Endothelial cell of umbilical vein (primary cell): ENCODE measurements around the gene DOCK7. TPM values are rescaled to one million over a fixed set of nuclear protein-coding genes. Genes with fewer than 3 reads are reported as not detected.

Experiments
- BruUV-seq: library from RNA; stranded (reverse); fragments of 400-500 nt; replicated peaks from 2 replicates; lab custom pipeline; 2021; lab: Mats Ljungman, UMichigan
- CTCF ChIA-PET: fragments of 300-600, 350-600 bp; sonication (Branson Sonifier 250); formaldehyde crosslinking; loops from one replicate; lab custom pipeline; 2021; ENCODE audit warnings: antibody characterized with exemption, inconsistent platforms; lab: Charles Lee
- POLR2A ChIA-PET: fragments of 300-600, 350-600 bp; sonication (Branson Sonifier 250); formaldehyde crosslinking; loops from one replicate; lab custom pipeline; 2021; ENCODE audit warnings: antibody characterized with exemption, inconsistent platforms; lab: Charles Lee
- DNase-seq: peaks from one replicate; pipeline ENCODE4 v3.0.0-alpha.2; 2011; ENCODE audit warnings: low read depth, low spot score
- FAIRE-seq: peaks from 2 replicates; lab custom pipeline; 2011; peaks lifted over from hg19 to GRCh38; lab: Jason Lieb, UNC
- H2AFZ ChIP-seq: 2 replicates; pipeline ENCODE4 v1.6.0; 2012; ENCODE audit warnings: low read depth, low read length, control low read depth, inconsistent platforms
- H3K27ac ChIP-seq: 2 replicates; pipeline ENCODE4 v1.5.1; 2011; ENCODE audit warnings: low read depth, mild to moderate bottlenecking, control low read depth, low read length, moderate library complexity; ENCODE audit not compliant: insufficient read depth
- H3K27me3 ChIP-seq, 2 experiments: 2 replicates each; pipeline versions ENCODE4 v1.6.0 to v1.6.1; 2011; ENCODE audit warnings: low read length in 2 of 2, mixed read lengths in 1 of 2; ENCODE audit not compliant: control insufficient read depth in 2 of 2, insufficient read depth in 2 of 2
- H3K36me3 ChIP-seq, 2 experiments: 2 replicates in 1 of 2; 3 replicates in 1 of 2; pipeline ENCODE4 v1.5.1; 2011; ENCODE audit warnings: low read length in 2 of 2, mild to moderate bottlenecking in 1 of 2, moderate library complexity in 1 of 2; ENCODE audit not compliant: control insufficient read depth in 2 of 2, insufficient read depth in 2 of 2; ENCODE audit errors: extremely low read depth in 1 of 2
- H3K4me1 ChIP-seq: 3 replicates; pipeline ENCODE4 v1.5.1; 2011; ENCODE audit warnings: mild to moderate bottlenecking, low read length; ENCODE audit not compliant: control insufficient read depth, insufficient read depth; ENCODE audit errors: extremely low read depth
- H3K4me2 ChIP-seq: 2 replicates; pipeline ENCODE4 v1.6.1; 2011; ENCODE audit warnings: low read length, control low read depth, mixed read lengths; ENCODE audit not compliant: insufficient read depth
- H3K4me3 ChIP-seq, 3 experiments: fragments of 200-600 bp in 1 of 3; sonication (generic), shearing (Covaris generic) in 1 of 3; replicated peaks in 1 of 3; 2 replicates each; pipeline ENCODE4 v1.5.1; 2011 to 2016; ENCODE audit warnings: control low read depth in 3 of 3, low read length in 3 of 3, mild to moderate bottlenecking in 2 of 3, inconsistent platforms in 1 of 3, low read depth in 1 of 3, moderate library complexity in 1 of 3; ENCODE audit not compliant: insufficient read depth in 1 of 3
- H3K79me2 ChIP-seq: 2 replicates; pipeline ENCODE4 v1.6.0; 2012; ENCODE audit warnings: low read length, inconsistent platforms; ENCODE audit not compliant: control insufficient read depth, insufficient read depth
- H3K9ac ChIP-seq: replicated peaks from 2 replicates; pipeline ENCODE3; 2011; ENCODE audit warnings: low read length, control low read depth; ENCODE audit not compliant: insufficient read depth; ENCODE audit errors: extremely low read depth
- H3K9me1 ChIP-seq: replicated peaks from 3 replicates; pipeline ENCODE4 v1.6.0; 2011; ENCODE audit warnings: mild to moderate bottlenecking, low read length; ENCODE audit not compliant: control insufficient read depth, insufficient read depth; ENCODE audit errors: extremely low read depth
- H3K9me3 ChIP-seq: replicated peaks from 2 replicates; pipeline ENCODE4 v1.5.1; 2012; ENCODE audit warnings: low read length, inconsistent platforms; ENCODE audit not compliant: control insufficient read depth, insufficient read depth
- H4K20me1 ChIP-seq: replicated peaks from 2 replicates; pipeline ENCODE3; 2011; ENCODE audit warnings: mild to moderate bottlenecking, low read length; ENCODE audit not compliant: control insufficient read depth, insufficient read depth; ENCODE audit errors: extremely low read depth
- FOS ChIP-seq: IDR thresholded peaks from 2 replicates; pipeline ENCODE4 v1.6.1; 2011; ENCODE audit warnings: mild to moderate bottlenecking, low read length, moderate library complexity, borderline replicate concordance; ENCODE audit not compliant: insufficient read depth
- GATA2 ChIP-seq: IDR thresholded peaks from 2 replicates; pipeline ENCODE4 v1.7.0; 2011; ENCODE audit warnings: low read depth, mild to moderate bottlenecking, moderate library complexity, mixed read lengths, low read length; ENCODE audit not compliant: insufficient read length, insufficient read depth
- JUN ChIP-seq: IDR thresholded peaks from 2 replicates; pipeline ENCODE4 v1.6.1; 2011; ENCODE audit warnings: borderline replicate concordance, low read depth; ENCODE audit not compliant: insufficient read length, insufficient read depth
- MYC ChIP-seq: IDR thresholded peaks from one replicate; pipeline ENCODE4 v1.6.1; 2011; ENCODE audit warnings: mild to moderate bottlenecking, low read depth, low read length
- POLR2A ChIP-seq: IDR thresholded peaks from 2 replicates; pipeline ENCODE4 v1.6.1; 2012; ENCODE audit warnings: low read depth, mild to moderate bottlenecking, control low read depth, low read length
- dilution Hi-C: fragments of 300-500 bp; cut with MboI; formaldehyde crosslinking; loops from one replicate; pipeline ENCODE4 v1.15.0; 2019; ENCODE audit warnings: low sequenced_read_pairs; ENCODE audit not compliant: extremely low pct_ligation_motif_present
- intact Hi-C: fragments of 100-400 bp; cut with micrococcal nuclease; formaldehyde crosslinking; loops from one replicate; pipeline ENCODE4 v1.10.0; 2022
- polyA plus RNA-seq, 4 experiments: library from polyadenylated mRNA; depleted of rRNA in 3 of 4; stranded (reverse) in 3 of 4; unstranded in 1 of 4; fragments of >200 nt; gene quantifications; 2 replicates each; pipeline versions ENCODE4 v1.2.1 to v1.2.3, GENCODE V29; 2011 to 2012; ENCODE audit warnings: missing spikeins in 1 of 4
- total RNA-seq: library from RNA; stranded (reverse); gene quantifications from 2 replicates; pipeline ENCODE4 v1.2.3, GENCODE V29; 2021

The DOCK7 gene
- total and polyA plus RNA-seq, 2 donors (not counting 3 experiments of a cell fraction or from before 2014, with no cell fraction given): 9.4 to 31.9 TPM

GRCh38 chr1:62494137-62494536 lies 194.0 kb downstream of the DOCK7 start:
- dilution Hi-C loops: no loop called here
- no peak for TF ChIP-seq FOS
- TF ChIP-seq POLR2A: no peak
- no peak for TF ChIP-seq MYC
- no peak for TF ChIP-seq GATA2
- H3K9me3 ChIP-seq: no peaks in the 10 kb centered on the region
- H3K27ac ChIP-seq: no peak overlapping the region
- H2AFZ ChIP-seq: no peak overlapping the region
- H3K27me3 ChIP-seq: no peaks in the 10 kb centered on the region
- H3K79me2 ChIP-seq: no peaks in the 10 kb centered on the region
- intact Hi-C loops: no loop called here
- DNase-seq (no peak), FAIRE-seq (no peak)
- BruUV-seq: no TSS peak
- no peak overlapping the region for H3K4me3 ChIP-seq
- POLR2A ChIA-PET: no interaction called here
- H4K20me1 ChIP-seq: no peaks in the 10 kb centered on the region
- CTCF ChIA-PET: interaction anchor here (1.0 kb wide), 1 partner anchor 14 kb away, joined by 3 read pairs; no protein-coding TSS in a partner anchor
- H3K4me2 ChIP-seq: no peak overlapping the region
- H3K9me1 ChIP-seq: no peaks in the 10 kb centered on the region
- no peak overlapping the region for H3K9ac ChIP-seq
- no peaks in the 10 kb centered on the region for H3K4me1 ChIP-seq
- peaks cover 0 to 2% of the 10 kb centered on the region in 2 experiments for H3K36me3 ChIP-seq

DNA sequence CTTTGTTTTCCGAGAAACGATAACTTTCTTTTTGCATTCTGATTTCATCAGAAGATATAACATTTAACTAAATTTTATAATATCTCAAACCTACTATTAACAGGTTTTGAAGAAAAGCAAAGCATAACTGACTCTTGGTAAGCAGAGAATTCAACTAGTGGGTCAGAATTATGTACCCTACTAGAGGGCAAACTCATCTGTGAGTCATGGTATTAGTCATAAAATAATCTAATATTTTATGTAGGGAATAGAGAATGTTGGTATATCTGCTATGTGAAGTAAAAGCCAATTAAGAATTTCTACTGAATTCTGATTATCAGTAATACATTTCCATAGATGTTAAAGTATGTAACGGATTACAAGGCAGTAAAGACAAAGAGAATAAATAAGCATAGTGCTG lies 194.5 kb downstream of the DOCK7 start:
- BruUV-seq: no TSS peak
- Histone ChIP-seq H3K4me1 (no peaks in the 10 kb centered on the region), H3K79me2 (no peaks in the 10 kb centered on the region), H3K27me3 (no peaks in the 10 kb centered on the region), H3K9me1 (no peaks in the 10 kb centered on the region), H3K4me3 (no peak overlapping the region), H3K9ac (no peak overlapping the region), H3K27ac (no peak overlapping the region), H3K36me3 (peaks cover 0 to 2% of the 10 kb centered on the region in 2 experiments), H3K4me2 (no peak overlapping the region), H4K20me1 (no peaks in the 10 kb centered on the region), H2AFZ (no peak overlapping the region), H3K9me3 (no peaks in the 10 kb centered on the region)
- ChIA-PET POLR2A (no interaction called here), CTCF (interaction anchor here (1.0 kb wide), 1 partner anchor 14 kb away, joined by 3 read pairs; no protein-coding TSS in a partner anchor)
- no peak for TF ChIP-seq MYC
- peak; percentile 4 for TF ChIP-seq JUN
- peak; percentile 85 for TF ChIP-seq FOS
- dilution Hi-C loops (no loop called here), intact Hi-C loops (no loop called here)
- DNase-seq: peak; percentile 5
- FAIRE-seq: no peak
